ENCODE results near the gene RFX8. TPM values are rescaled to one million over a fixed set of nuclear protein-coding genes. Genes with fewer than 3 reads are reported as not detected.

RFX8 gene
- total and polyA plus RNA-seq, 2 donors (not counting 3 experiments of a cell fraction or from before 2014, with no cell fraction given), result 0.21 to 1.00 TPM

DNA sequence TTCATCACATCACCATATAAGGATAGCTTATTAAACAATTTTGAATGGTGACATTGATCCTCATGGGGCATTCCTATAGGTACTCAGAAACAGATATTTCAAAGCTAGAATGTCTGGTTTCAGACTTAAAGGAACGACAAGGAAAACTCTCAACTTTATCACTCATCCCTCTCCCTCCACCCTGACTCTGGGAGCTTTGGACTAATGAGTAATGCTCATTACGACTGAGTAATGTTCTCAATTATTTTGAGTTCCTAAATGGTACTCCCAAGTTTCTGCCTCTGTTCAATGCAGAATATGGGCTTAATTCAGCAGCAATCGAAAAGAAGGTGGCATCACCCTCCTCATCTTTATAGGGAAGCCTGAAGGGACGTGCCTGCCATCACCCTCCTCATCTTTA, 43.4 kb downstream of the RFX8 start:
- BruUV-seq (replicated peaks), result no TSS peak
- no peaks in the 10 kb centered on the region for H3K9me3 ChIP-seq (replicated peaks; ENCODE audit: control insufficient read depth, insufficient read depth, low read length)
- H3K9me1 ChIP-seq (replicated peaks; ENCODE audit: control insufficient read depth, extremely low read depth, insufficient read depth, low read length), result no peaks in the 10 kb centered on the region
- intact Hi-C loops (cut with micrococcal nuclease), result no loop called here
- no peaks in the 10 kb centered on the region for H3K79me2 ChIP-seq (ENCODE audit: control insufficient read depth, insufficient read depth, low read length)
- H3K4me2 ChIP-seq (ENCODE audit: insufficient read depth, low read length), result no peak overlapping the region
- no peak overlapping the region for H3K27ac ChIP-seq (ENCODE audit: insufficient read depth, low read depth, low read length)
- H3K36me3 ChIP-seq (ENCODE audit: control insufficient read depth in 2 of 2, extremely low read depth in 1 of 2, insufficient read depth in 2 of 2, low read length in 2 of 2), result no peaks in the 10 kb centered on the region
- ChIA-PET POLR2A (no interaction called here), CTCF (interaction anchor here (1.0 to 1.9 kb wide), 4 partner anchors 14 to 400 kb away, joined by 3 to 6 read pairs (median 3); partner anchors contain the start of gene MAP4K4)
- no peak overlapping the region for H3K4me3 ChIP-seq (replicated peaks in 1 of 3; ENCODE audit: insufficient read depth in 1 of 3, low read depth in 1 of 3, low read length in 3 of 3)
- dilution Hi-C loops (cut with MboI; ENCODE audit: extremely low pct_ligation_motif_present, low sequenced_read_pairs), result no loop called here
- no peak overlapping the region for H2AFZ ChIP-seq (ENCODE audit: low read depth, low read length)
- H4K20me1 ChIP-seq (replicated peaks; ENCODE audit: control insufficient read depth, extremely low read depth, insufficient read depth, low read length), result no peaks in the 10 kb centered on the region
- peaks cover 4% of the 10 kb centered on the region for H3K4me1 ChIP-seq (ENCODE audit: control insufficient read depth, extremely low read depth, insufficient read depth, low read length)
- FAIRE-seq, result no peak
- TF ChIP-seq GATA2 (IDR thresholded peaks at IDR 0.05; ENCODE audit: insufficient read depth, insufficient read length, low read depth, low read length) (no peak), MYC (IDR thresholded peaks at IDR 0.05; ENCODE audit: low read depth, low read length) (no peak), POLR2AphosphoS5 (IDR thresholded peaks at IDR 0.05; ENCODE audit: insufficient read depth, low read depth, low read length) (no peak), JUN (IDR thresholded peaks at IDR 0.05; ENCODE audit: borderline replicate concordance, insufficient read depth, insufficient read length, low read depth) (no peak), FOS (IDR thresholded peaks at IDR 0.05; ENCODE audit: borderline replicate concordance, insufficient read depth, low read length) (no peak), EZH2 (IDR thresholded peaks at IDR 0.05; ENCODE audit: borderline replicate concordance, low read depth, low read length, severe bottlenecking) (no peak), POLR2A (IDR thresholded peaks at IDR 0.05; ENCODE audit: low read depth, low read length) (no peak)
- TF ChIP-seq, protein P1, sequence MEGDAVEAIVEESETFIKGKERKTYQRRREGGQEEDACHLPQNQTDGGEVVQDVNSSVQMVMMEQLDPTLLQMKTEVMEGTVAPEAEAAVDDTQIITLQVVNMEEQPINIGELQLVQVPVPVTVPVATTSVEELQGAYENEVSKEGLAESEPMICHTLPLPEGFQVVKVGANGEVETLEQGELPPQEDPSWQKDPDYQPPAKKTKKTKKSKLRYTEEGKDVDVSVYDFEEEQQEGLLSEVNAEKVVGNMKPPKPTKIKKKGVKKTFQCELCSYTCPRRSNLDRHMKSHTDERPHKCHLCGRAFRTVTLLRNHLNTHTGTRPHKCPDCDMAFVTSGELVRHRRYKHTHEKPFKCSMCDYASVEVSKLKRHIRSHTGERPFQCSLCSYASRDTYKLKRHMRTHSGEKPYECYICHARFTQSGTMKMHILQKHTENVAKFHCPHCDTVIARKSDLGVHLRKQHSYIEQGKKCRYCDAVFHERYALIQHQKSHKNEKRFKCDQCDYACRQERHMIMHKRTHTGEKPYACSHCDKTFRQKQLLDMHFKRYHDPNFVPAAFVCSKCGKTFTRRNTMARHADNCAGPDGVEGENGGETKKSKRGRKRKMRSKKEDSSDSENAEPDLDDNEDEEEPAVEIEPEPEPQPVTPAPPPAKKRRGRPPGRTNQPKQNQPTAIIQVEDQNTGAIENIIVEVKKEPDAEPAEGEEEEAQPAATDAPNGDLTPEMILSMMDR (IDR thresholded peaks at IDR 0.05; ENCODE audit: extremely low read depth in 1 of 2, insufficient read depth in 1 of 2, low read depth in 1 of 2, low read length in 2 of 2), result no peak
- TF ChIP-seq, protein P2, sequence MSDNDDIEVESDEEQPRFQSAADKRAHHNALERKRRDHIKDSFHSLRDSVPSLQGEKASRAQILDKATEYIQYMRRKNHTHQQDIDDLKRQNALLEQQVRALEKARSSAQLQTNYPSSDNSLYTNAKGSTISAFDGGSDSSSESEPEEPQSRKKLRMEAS (IDR thresholded peaks at IDR 0.05; ENCODE audit: insufficient read depth, insufficient read length), result no peak
- no peak overlapping the region for H3K9ac ChIP-seq (replicated peaks; ENCODE audit: extremely low read depth, insufficient read depth, low read length)
- no peaks in the 10 kb centered on the region for H3K27me3 ChIP-seq (ENCODE audit: control insufficient read depth in 2 of 2, insufficient read depth in 2 of 2, low read length in 2 of 2)
- DNase-seq (ENCODE audit: low read depth, low spot score), result no peak

All from endothelial cell of umbilical vein (primary cell).